ENCODE measurements around the gene ZNF764. TPM values are rescaled to one million over a fixed set of nuclear protein-coding genes. Genes with fewer than 3 reads are reported as not detected.
A peak's percentile ranks its signal among the peaks of the same experiment; 100 is the strongest.

ZNF764 gene
- total and polyA plus RNA-seq, 9 of the 15 experiments (the other 6 are each of a cell fraction or from before 2014, with no cell fraction given) = 0.69 to 10.1 (median 4.1) TPM

GRCh38 chr16:30526137-30526822 is 31.9 kb downstream of the ZNF764 start, which contains the start of gene ZNF768 (continued):
- TF ChIP-seq FOXP4 (CRISPR knock-in tag; IDR thresholded peaks at IDR 0.05; ENCODE audit: borderline replicate concordance) = no peak
- TF ChIP-seq TFAP4 (CRISPR knock-in tag; IDR thresholded peaks at IDR 0.05; ENCODE audit: borderline replicate concordance) = peak; percentile 86
- TF ChIP-seq PRMT5 (CRISPR knock-in tag; IDR thresholded peaks at IDR 0.05) = no peak
- no peak for TF ChIP-seq EP400 (IDR thresholded peaks at IDR 0.05)
- TF ChIP-seq GABPB1 (CRISPR knock-in tag; IDR thresholded peaks at IDR 0.05) = peak; percentile 27; the same call in 1 of the 2 replicates
- TF ChIP-seq ATF1 (CRISPR knock-in tag; IDR thresholded peaks at IDR 0.05) = no peak
- TF ChIP-seq ATF1 (tag; IDR thresholded peaks at IDR 0.05) = no peak; the same call in 1 of the 2 replicates
- no peak for TF ChIP-seq CREB5 (CRISPR knock-in tag; IDR thresholded peaks at IDR 0.05)
- peak; percentile 7 for TF ChIP-seq CXXC5 (CRISPR knock-in tag; IDR thresholded peaks at IDR 0.05)
- no peak for TF ChIP-seq NFE2 (IDR thresholded peaks at IDR 0.05; ENCODE audit: low read depth)
- TF ChIP-seq POLR3A (IDR thresholded peaks at IDR 0.05; ENCODE audit: borderline replicate concordance, extremely low read depth, insufficient read depth, insufficient read length) = no peak
- no peak for TF ChIP-seq ETV6 (IDR thresholded peaks at IDR 0.05; ENCODE audit: borderline replicate concordance in 1 of 2, low read depth in 2 of 2, low read length in 1 of 2)
- TF ChIP-seq ETV6 (CRISPR knock-in tag; IDR thresholded peaks at IDR 0.05; ENCODE audit: borderline replicate concordance) = no peak
- TF ChIP-seq ZNF124 (CRISPR knock-in tag; IDR thresholded peaks at IDR 0.05) = no peak
- TF ChIP-seq MLX (CRISPR knock-in tag; conservative IDR thresholded peaks at IDR 0.05) = no peak
- TF ChIP-seq ESRRA (IDR thresholded peaks at IDR 0.05; ENCODE audit: borderline replicate concordance, low read depth) = no peak
- TF ChIP-seq GABPB2 (CRISPR knock-in tag; conservative IDR thresholded peaks at IDR 0.05) = no peak
- no peak for TF ChIP-seq C11orf30 (IDR thresholded peaks at IDR 0.05; ENCODE audit: low read depth)
- peak; percentile 40 for TF ChIP-seq KDM5B (IDR thresholded peaks at IDR 0.05; ENCODE audit: insufficient replicate concordance, low read depth, low read length)
- no peak for TF ChIP-seq XRCC3 (IDR thresholded peaks at IDR 0.05)
- no peak for TF ChIP-seq EGR1 (conservative IDR thresholded peaks at IDR 0.05)
- no peak for TF ChIP-seq SRSF1 (IDR thresholded peaks at IDR 0.05; ENCODE audit: low read depth, low read length)

Data from K562 (cell line).